ENCODE results near the gene ATRNL1. TPM values are rescaled to one million over a fixed set of nuclear protein-coding genes. Genes with fewer than 3 reads are reported as not detected.

ATRNL1 gene
- total and polyA plus RNA-seq, 2 donors from 2014 or later: 2.4 to 7.1 TPM

GRCh38 chr10:115209133-115209532, 116.0 kb downstream of the ATRNL1 start:
- Histone ChIP-seq H3K4me3 (ENCODE audit: low read length in 3 of 3) (no peak overlapping the region), H3K4me1 (ENCODE audit: control insufficient read depth in 2 of 3, insufficient read depth in 2 of 3, low read depth in 1 of 3, low read length in 3 of 3) (no peaks in the 10 kb centered on the region), H3K27me3 (ENCODE audit: control insufficient read depth, insufficient read depth, low read length) (no peaks in the 10 kb centered on the region), H3K9me3 (ENCODE audit: control insufficient read depth in 2 of 3, insufficient read depth in 1 of 3, low read length in 3 of 3) (no peaks in the 10 kb centered on the region), H3K9ac (ENCODE audit: low read length in 3 of 3) (no peak overlapping the region), H3K27ac (ENCODE audit: low read depth in 2 of 2, low read length in 2 of 2) (no peak overlapping the region), H3K36me3 (ENCODE audit: control insufficient read depth in 2 of 3, insufficient read depth in 3 of 3, low read length in 3 of 3) (no peaks in the 10 kb centered on the region)
- FAIRE-seq: no peak
- intact Hi-C loops (cut with DNase I): no loop called here
- DNase-seq: peak in 2 of 5 donors; percentile 22 to 63
- TF ChIP-seq, protein P1, sequence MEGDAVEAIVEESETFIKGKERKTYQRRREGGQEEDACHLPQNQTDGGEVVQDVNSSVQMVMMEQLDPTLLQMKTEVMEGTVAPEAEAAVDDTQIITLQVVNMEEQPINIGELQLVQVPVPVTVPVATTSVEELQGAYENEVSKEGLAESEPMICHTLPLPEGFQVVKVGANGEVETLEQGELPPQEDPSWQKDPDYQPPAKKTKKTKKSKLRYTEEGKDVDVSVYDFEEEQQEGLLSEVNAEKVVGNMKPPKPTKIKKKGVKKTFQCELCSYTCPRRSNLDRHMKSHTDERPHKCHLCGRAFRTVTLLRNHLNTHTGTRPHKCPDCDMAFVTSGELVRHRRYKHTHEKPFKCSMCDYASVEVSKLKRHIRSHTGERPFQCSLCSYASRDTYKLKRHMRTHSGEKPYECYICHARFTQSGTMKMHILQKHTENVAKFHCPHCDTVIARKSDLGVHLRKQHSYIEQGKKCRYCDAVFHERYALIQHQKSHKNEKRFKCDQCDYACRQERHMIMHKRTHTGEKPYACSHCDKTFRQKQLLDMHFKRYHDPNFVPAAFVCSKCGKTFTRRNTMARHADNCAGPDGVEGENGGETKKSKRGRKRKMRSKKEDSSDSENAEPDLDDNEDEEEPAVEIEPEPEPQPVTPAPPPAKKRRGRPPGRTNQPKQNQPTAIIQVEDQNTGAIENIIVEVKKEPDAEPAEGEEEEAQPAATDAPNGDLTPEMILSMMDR (IDR thresholded peaks at IDR 0.05; ENCODE audit: borderline replicate concordance, extremely low read depth, insufficient read depth): no peak

- H3K36me3 ChIP-seq (ENCODE audit: control insufficient read depth in 2 of 3, insufficient read depth in 3 of 3, low read length in 3 of 3): no peaks in the 10 kb centered on the region
- FAIRE-seq (no peak), DNase-seq (peak in 2 of 5 donors; percentile 2 to 3)
- H3K9ac ChIP-seq (ENCODE audit: low read length in 3 of 3): no peak overlapping the region
- intact Hi-C loops (cut with DNase I): no loop called here
- H3K4me3 ChIP-seq (ENCODE audit: low read length in 3 of 3): no peak overlapping the region
- no peak overlapping the region for H3K27ac ChIP-seq (ENCODE audit: low read depth in 2 of 2, low read length in 2 of 2)
- no peaks in the 10 kb centered on the region for H3K9me3 ChIP-seq (ENCODE audit: control insufficient read depth in 2 of 3, insufficient read depth in 1 of 3, low read length in 3 of 3)
- TF ChIP-seq, protein P1 (IDR thresholded peaks at IDR 0.05; ENCODE audit: borderline replicate concordance, extremely low read depth, insufficient read depth): no peak
- no peaks in the 10 kb centered on the region for H3K27me3 ChIP-seq (ENCODE audit: control insufficient read depth, insufficient read depth, low read length)
- H3K4me1 ChIP-seq (ENCODE audit: control insufficient read depth in 2 of 3, insufficient read depth in 2 of 3, low read depth in 1 of 3, low read length in 3 of 3): no peaks in the 10 kb centered on the region
These were observed 121.7 kb downstream of the ATRNL1 start for GRCh38 chr10:115214829-115215228.

GRCh38 chr10:115219203-115219602, 126.0 kb downstream of the ATRNL1 start:
- no peaks in the 10 kb centered on the region for H3K4me1 ChIP-seq (ENCODE audit: control insufficient read depth in 2 of 3, insufficient read depth in 2 of 3, low read depth in 1 of 3, low read length in 3 of 3)
- no peak overlapping the region for H3K27ac ChIP-seq (ENCODE audit: low read depth in 2 of 2, low read length in 2 of 2)
- H3K27me3 ChIP-seq (ENCODE audit: control insufficient read depth, insufficient read depth, low read length): no peaks in the 10 kb centered on the region
- TF ChIP-seq, protein P1 (IDR thresholded peaks at IDR 0.05; ENCODE audit: borderline replicate concordance, extremely low read depth, insufficient read depth): no peak
- peaks cover 0 to 4% (median 0%) of the 10 kb centered on the region in 3 donors for H3K9me3 ChIP-seq (ENCODE audit: control insufficient read depth in 2 of 3, insufficient read depth in 1 of 3, low read length in 3 of 3)
- H3K4me3 ChIP-seq (ENCODE audit: low read length in 3 of 3): no peak overlapping the region
- DNase-seq (no peak), FAIRE-seq (no peak)
- intact Hi-C loops (cut with DNase I): no loop called here
- H3K9ac ChIP-seq (ENCODE audit: low read length in 3 of 3): no peak overlapping the region
- no peaks in the 10 kb centered on the region for H3K36me3 ChIP-seq (ENCODE audit: control insufficient read depth in 2 of 3, insufficient read depth in 3 of 3, low read length in 3 of 3)

GRCh38 chr10:115222039-115222438, 128.9 kb downstream of the ATRNL1 start:
- intact Hi-C loops (cut with DNase I): no loop called here
- H3K9ac ChIP-seq (ENCODE audit: low read length in 3 of 3): no peak overlapping the region
- no peaks in the 10 kb centered on the region for H3K36me3 ChIP-seq (ENCODE audit: control insufficient read depth in 2 of 3, insufficient read depth in 3 of 3, low read length in 3 of 3)
- no peak overlapping the region for H3K27ac ChIP-seq (ENCODE audit: low read depth in 2 of 2, low read length in 2 of 2)
- FAIRE-seq (no peak), DNase-seq (no peak)
- TF ChIP-seq, protein P1 (IDR thresholded peaks at IDR 0.05; ENCODE audit: borderline replicate concordance, extremely low read depth, insufficient read depth): no peak
- H3K27me3 ChIP-seq (ENCODE audit: control insufficient read depth, insufficient read depth, low read length): no peaks in the 10 kb centered on the region
- no peak overlapping the region for H3K4me3 ChIP-seq (ENCODE audit: low read length in 3 of 3)
- H3K9me3 ChIP-seq (ENCODE audit: control insufficient read depth in 2 of 3, insufficient read depth in 1 of 3, low read length in 3 of 3): peaks cover 0 to 4% (median 0%) of the 10 kb centered on the region in 3 donors
- H3K4me1 ChIP-seq (ENCODE audit: control insufficient read depth in 2 of 3, insufficient read depth in 2 of 3, low read depth in 1 of 3, low read length in 3 of 3): no peaks in the 10 kb centered on the region

Measured in kidney (tissue), 14 donors.